ENCODE data around the gene TMEM240.
A peak's percentile ranks its signal among the peaks of the same experiment; 100 is the strongest.

TMEM240 gene

DNA sequence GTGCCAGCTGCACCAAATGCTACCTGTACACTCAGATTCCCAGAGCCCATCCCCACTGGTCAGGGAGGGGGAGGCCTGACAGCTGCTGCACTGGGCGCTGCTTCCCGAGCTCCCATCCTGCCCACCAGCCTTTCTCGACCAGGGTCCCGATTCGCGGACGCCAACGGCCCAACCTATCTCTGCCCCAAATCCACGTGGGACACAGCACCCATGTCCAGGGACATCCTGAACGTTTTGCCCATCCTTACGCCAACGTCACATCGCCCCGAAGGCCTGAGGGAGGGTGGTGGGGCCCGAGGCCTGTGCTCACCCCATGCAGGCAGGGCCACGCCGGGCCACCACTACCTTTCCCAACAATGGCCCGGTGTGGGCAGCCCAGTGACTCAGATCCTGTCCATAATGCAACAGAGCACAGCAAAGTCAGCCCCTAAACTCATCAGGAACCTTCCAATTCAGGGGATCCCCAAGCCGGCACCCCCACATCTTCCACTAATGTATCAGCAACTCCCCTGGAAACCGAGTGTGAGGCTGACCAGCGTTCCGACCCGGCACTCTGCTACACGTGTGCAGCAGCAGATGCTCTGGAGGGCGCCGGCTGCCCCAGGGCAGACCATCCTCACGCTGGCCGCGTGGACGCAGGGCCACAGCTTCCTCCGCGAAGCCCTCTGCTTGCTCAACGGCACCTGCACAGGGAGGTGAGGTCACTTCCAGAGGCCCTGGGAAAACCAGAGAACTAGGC, 11.3 kb upstream of the TMEM240 start:
- H3K9ac ChIP-seq (ENCODE audit: low read depth, low read length), result no peak overlapping the region
- no peaks in the 10 kb centered on the region for H3K9me3 ChIP-seq (ENCODE audit: control insufficient read depth, insufficient read depth, low read length)
- H3K4me1 ChIP-seq (ENCODE audit: insufficient read depth, low read length), result no peaks in the 10 kb centered on the region; the same call in 1 of the 2 replicates
- no peaks in the 10 kb centered on the region for H3K36me3 ChIP-seq (ENCODE audit: insufficient read depth, low read length)

GRCh38 chr1:1550591-1551432, 10.4 kb upstream of the TMEM240 start:
- no peak overlapping the region for H3K9ac ChIP-seq (ENCODE audit: low read depth, low read length)
- no peaks in the 10 kb centered on the region; the same call in 1 of the 2 replicates for H3K4me1 ChIP-seq (ENCODE audit: insufficient read depth, low read length)
- H3K9me3 ChIP-seq (ENCODE audit: control insufficient read depth, insufficient read depth, low read length), result no peaks in the 10 kb centered on the region
- H3K36me3 ChIP-seq (ENCODE audit: insufficient read depth, low read length), result no peaks in the 10 kb centered on the region

DNA sequence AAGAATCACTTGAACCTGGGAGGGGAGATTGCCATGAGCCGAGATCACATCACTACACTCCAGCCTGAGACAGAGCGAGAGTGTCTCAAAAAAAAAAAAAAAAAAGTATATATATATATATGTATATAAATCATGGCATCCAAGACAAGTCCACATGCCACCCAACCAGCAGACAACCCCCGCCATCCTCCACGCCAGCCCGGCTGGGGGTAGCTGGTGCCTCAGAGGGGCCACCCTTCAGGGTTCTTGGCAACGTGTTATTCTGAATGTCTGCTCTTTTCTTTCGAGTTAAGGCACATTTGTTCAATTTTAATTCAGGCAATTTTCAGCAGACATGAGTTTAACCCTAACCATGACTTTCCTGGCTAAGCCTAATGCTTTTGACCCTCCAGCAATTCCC, 9.7 kb upstream of the TMEM240 start:
- no peaks in the 10 kb centered on the region for H3K36me3 ChIP-seq (ENCODE audit: insufficient read depth, low read length)

DNA sequence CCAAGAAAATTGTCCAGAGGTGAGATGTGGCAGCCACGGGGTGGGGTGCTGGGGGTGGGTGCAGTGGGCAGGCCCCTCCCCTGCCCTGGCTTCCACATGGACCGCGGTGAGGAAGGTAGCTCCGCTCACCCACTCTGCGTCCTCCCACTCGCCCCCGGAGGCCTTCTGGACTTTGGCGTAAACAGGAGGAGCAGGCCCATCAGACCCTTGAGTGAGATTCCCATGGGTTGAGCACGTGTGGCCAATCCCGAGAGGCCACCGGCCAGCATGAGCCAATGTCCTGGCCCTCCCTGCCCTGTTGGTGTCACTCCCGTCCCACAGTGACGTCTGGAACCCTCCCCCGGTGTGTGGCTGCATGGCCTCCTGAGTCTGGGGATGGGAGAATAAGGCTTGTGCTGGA, 8.2 kb upstream of the TMEM240 start:
- Histone ChIP-seq H3K36me3 (ENCODE audit: insufficient read depth, low read length) (0 out of 2 replicates have a peak, but pooled peaks cover 3% of the 10 kb centered on the region), H3K9me3 (ENCODE audit: control insufficient read depth, insufficient read depth, low read length) (no peaks in the 10 kb centered on the region), H3K9ac (ENCODE audit: low read depth, low read length) (no peak overlapping the region), H3K4me1 (ENCODE audit: insufficient read depth, low read length) (no peaks in the 10 kb centered on the region)

More for the DNA sequence above, 9.7 kb upstream of the TMEM240 start:
- H3K4me1 ChIP-seq (ENCODE audit: insufficient read depth, low read length), result no peaks in the 10 kb centered on the region; the same call in 1 of the 2 replicates
- H3K9ac ChIP-seq (ENCODE audit: low read depth, low read length), result no peak overlapping the region
- no peaks in the 10 kb centered on the region for H3K9me3 ChIP-seq (ENCODE audit: control insufficient read depth, insufficient read depth, low read length)

DNA sequence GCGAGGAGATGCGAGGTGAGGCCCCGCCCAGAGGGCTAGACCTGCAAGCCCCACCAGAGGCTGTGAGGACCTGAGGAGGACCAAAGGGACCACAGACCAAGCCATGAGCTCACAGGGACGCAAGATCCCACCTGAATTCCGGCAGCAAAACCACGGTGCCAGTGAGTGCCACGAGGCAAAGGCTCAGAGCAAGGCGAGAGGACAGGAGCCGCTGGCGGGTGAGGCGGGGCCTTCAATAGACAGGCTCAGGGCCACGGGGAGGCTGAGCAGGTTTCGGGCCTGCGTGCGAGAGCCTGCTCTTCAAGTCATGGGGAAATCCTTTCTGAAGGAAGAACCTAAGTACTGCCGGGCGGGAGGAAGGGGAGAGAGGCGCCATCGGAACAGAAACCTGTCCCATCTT, 7.1 kb upstream of the TMEM240 start:
- H3K4me1 ChIP-seq (ENCODE audit: insufficient read depth, low read length), result no peaks in the 10 kb centered on the region
- H3K9me3 ChIP-seq (ENCODE audit: control insufficient read depth, insufficient read depth, low read length), result no peaks in the 10 kb centered on the region
- 0 out of 2 replicates have a peak, but pooled peaks cover 3% of the 10 kb centered on the region for H3K36me3 ChIP-seq (ENCODE audit: insufficient read depth, low read length)
- no peak overlapping the region for H3K9ac ChIP-seq (ENCODE audit: low read depth, low read length)

- no peak overlapping the region for H3K9ac ChIP-seq (ENCODE audit: low read depth, low read length)
- 0 out of 2 replicates have a peak, but pooled peaks cover 3% of the 10 kb centered on the region for H3K36me3 ChIP-seq (ENCODE audit: insufficient read depth, low read length)
- H3K9me3 ChIP-seq (ENCODE audit: control insufficient read depth, insufficient read depth, low read length), result no peaks in the 10 kb centered on the region
- H3K4me1 ChIP-seq (ENCODE audit: insufficient read depth, low read length), result no peaks in the 10 kb centered on the region
Observed at GRCh38 chr1:1547011-1547410, 6.6 kb upstream of the TMEM240 start.

DNA sequence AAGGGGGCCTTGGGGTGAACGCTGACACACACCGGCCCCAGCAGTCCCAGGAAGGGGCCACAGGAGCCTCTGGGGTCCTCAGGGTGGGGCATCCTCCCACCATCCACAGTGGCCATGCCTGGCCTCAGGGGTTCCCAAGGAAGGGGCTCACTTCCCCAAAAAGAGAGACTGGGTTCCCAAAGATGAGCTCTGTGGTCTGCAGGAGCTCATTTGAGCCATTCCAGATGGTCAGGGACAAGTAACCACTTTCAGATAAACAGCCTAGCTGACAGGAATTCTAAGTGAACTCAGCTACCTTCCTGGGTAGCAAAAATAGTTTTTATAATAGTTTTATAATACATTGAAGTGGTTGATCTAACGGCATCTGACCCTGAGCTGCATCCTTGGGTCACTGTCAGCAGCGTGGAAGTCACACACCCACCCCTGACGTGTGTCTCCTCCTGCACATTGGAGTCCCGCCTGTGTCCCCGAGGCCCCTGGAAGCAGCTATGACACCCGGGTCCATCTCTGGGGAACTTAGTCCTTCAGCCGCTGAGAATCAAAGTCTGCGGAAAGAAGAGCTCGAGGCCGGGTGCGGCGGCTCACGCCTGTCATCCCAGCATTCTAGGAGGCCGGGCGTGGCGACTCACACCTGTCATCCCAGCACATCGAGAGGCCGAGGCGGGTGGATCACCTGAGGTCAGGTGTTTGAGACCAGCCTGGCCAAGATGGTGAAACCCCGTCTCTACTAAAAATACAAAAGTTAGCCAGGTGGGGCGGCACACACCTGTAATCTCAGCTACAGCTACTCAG, 5.7 kb upstream of the TMEM240 start:
- H3K36me3 ChIP-seq (ENCODE audit: insufficient read depth, low read length), result 0 out of 2 replicates have a peak, but pooled peaks cover 3% of the 10 kb centered on the region

GRCh38 chr1:1544544-1544943, 4.1 kb upstream of the TMEM240 start:
- no peaks in the 10 kb centered on the region for H3K4me1 ChIP-seq (ENCODE audit: insufficient read depth, low read length)
- 0 out of 2 replicates have a peak, but pooled peaks cover 3% of the 10 kb centered on the region for H3K36me3 ChIP-seq (ENCODE audit: insufficient read depth, low read length)
- H3K9ac ChIP-seq (ENCODE audit: low read depth, low read length), result no peak overlapping the region
- no peaks in the 10 kb centered on the region for H3K9me3 ChIP-seq (ENCODE audit: control insufficient read depth, insufficient read depth, low read length)

More for the DNA sequence above, 5.7 kb upstream of the TMEM240 start:
- H3K4me1 ChIP-seq (ENCODE audit: insufficient read depth, low read length), result no peaks in the 10 kb centered on the region
- no peak overlapping the region for H3K9ac ChIP-seq (ENCODE audit: low read depth, low read length)
- no peaks in the 10 kb centered on the region for H3K9me3 ChIP-seq (ENCODE audit: control insufficient read depth, insufficient read depth, low read length)

- H3K9me3 ChIP-seq (ENCODE audit: control insufficient read depth, insufficient read depth, low read length), result no peaks in the 10 kb centered on the region
- no peak overlapping the region for H3K9ac ChIP-seq (ENCODE audit: low read depth, low read length)
- H3K36me3 ChIP-seq (ENCODE audit: insufficient read depth, low read length), result 0 out of 2 replicates have a peak, but pooled peaks cover 3% of the 10 kb centered on the region
- no peaks in the 10 kb centered on the region for H3K4me1 ChIP-seq (ENCODE audit: insufficient read depth, low read length)
Observed at GRCh38 chr1:1543706-1544099, 3.3 kb upstream of the TMEM240 start.

DNA sequence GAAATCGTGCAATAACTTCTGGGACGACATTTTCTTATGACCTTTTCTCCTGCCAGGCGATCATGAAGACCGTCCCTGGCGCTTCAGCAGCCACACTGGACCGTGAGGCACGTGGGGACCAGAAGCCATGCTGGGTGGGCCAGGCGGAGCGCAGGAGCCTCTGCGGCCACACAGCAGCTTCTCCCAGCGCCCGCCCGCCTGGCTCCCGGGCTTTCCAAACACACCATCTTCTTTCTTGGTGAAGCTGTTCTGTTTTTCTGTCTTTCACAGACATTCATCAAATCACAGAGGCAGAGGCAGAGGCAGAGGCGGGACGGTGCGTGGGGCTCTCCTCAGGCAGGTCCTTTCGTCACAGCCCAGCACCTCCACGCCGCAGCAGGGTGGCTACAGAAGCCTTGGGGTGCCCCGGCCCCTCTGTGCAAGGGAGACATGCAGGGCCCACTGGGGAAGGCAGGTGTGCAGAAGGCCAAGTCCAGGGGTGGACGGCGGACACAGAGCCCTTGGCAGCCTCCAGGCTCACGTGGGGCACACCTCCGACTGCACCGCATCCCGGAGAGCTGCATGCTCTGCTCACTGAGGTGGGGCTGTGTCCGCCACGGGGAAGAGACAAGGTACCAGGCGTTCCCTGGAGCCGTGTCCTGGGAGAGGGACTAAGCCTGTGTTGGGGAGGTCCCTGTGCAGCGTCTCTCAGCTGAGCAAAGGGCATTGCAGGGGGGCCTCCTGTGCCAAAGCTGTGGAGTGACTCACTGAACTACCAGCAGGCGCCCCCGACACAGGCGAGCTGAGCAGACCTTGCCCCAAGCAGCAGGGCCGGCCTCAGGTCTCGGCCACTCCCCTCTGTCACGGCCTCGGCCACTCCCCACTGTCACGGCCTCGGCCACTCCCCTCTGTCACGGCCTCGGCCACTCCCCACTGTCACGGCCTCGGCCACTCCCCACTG, 2.6 kb upstream of the TMEM240 start:
- Histone ChIP-seq H3K9ac (ENCODE audit: low read depth, low read length) (no peak overlapping the region), H3K9me3 (ENCODE audit: control insufficient read depth, insufficient read depth, low read length) (no peaks in the 10 kb centered on the region), H3K4me1 (ENCODE audit: insufficient read depth, low read length) (no peaks in the 10 kb centered on the region), H3K36me3 (ENCODE audit: insufficient read depth, low read length) (0 out of 2 replicates have a peak, but pooled peaks cover 3% of the 10 kb centered on the region)

- 0 out of 2 replicates have a peak, but pooled peaks cover 3% of the 10 kb centered on the region for H3K36me3 ChIP-seq (ENCODE audit: insufficient read depth, low read length)
- no peaks in the 10 kb centered on the region for H3K4me1 ChIP-seq (ENCODE audit: insufficient read depth, low read length)
- no peak overlapping the region for H3K9ac ChIP-seq (ENCODE audit: low read depth, low read length)
- no peaks in the 10 kb centered on the region for H3K9me3 ChIP-seq (ENCODE audit: control insufficient read depth, insufficient read depth, low read length)
Observed at GRCh38 chr1:1541956-1542765, 1.7 kb upstream of the TMEM240 start.

DNA sequence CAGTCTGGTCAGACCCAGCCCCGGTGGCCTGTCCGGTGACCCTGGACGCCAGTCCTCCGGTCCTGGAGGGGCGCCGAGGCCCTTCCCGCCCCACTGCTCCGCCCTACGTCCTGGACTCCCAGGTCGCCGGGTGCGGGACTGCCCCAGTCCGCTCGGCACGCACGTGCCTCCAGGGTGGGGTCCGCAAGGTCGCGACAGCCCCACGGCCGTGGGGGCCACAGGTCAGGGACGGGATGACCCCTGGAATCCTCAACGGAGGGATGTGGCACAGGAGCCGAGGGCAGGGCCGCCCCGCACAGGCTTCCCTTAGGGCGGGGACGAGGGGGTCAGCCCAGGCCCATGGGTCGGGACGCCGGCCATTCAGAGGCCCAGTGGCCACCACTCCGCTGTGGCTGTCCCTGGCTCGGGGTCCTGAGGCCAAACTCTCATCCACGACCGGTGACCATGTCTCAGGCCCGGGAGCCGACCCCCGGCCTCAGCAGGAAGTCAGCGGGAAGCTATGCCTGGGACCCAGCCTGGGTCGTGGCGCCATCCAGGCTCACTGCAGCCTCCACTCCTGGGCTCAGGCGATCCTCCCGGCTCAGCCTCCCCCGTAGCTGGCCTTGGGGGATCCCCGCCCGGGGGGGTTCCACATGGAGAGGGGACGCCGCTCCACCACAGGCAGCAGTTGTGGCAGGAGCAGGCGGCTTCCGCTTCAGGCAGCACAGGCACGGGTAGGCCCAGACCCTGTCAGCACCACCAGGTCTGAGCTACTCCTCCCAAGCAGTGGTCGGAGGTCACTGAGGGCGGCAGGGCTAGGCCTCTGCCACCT, 599 bp upstream of the TMEM240 start:
- Histone ChIP-seq H3K9ac (ENCODE audit: low read depth, low read length) (peak overlapping the region; percentile 82), H3K36me3 (ENCODE audit: insufficient read depth, low read length) (0 out of 2 replicates have a peak, but pooled peaks cover 3% of the 10 kb centered on the region), H3K9me3 (ENCODE audit: control insufficient read depth, insufficient read depth, low read length) (no peaks in the 10 kb centered on the region), H3K4me1 (ENCODE audit: insufficient read depth, low read length) (no peaks in the 10 kb centered on the region)
